ENCODE measurements around the gene ABL1.

DNA sequence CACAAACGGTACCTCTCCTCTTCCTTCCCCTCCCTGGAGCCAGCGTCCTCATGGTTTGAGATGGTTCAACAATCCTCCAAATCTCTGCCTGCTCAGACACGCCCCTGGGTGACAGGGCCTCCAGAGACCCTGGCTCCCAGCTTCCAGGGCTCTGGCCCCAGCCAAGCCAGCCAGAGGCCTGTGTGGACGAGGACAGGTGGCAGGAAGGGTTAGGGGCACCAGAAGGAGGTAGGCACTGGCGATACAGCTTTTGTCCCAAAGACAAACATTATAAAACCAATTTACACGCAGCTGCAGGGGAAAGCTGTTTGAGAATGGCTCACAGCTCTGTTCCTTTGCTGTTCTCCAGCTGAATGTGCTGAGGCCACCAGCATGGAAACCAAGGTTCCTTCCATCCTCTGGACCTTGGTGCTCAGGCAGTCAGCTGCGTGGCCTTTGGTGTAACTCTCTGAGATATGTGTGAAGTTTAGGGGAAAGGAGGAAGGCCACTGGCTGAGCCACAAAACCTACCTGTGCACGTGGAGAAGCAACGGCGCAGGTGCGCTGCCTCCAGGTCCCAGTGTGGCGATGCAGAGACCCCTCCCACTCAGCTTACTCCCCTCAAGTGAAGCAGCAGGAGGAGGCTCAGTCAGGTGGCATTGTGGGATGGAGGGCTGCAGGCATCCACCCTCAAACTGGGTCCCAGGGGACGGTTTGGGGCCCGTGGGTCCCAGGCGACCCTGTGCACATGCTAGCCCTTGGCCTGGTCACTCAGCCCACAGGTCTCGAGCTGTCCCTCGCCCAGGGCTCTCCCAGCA is 65.8 kb downstream of the ABL1 start:
- TF ChIP-seq, protein P1, sequence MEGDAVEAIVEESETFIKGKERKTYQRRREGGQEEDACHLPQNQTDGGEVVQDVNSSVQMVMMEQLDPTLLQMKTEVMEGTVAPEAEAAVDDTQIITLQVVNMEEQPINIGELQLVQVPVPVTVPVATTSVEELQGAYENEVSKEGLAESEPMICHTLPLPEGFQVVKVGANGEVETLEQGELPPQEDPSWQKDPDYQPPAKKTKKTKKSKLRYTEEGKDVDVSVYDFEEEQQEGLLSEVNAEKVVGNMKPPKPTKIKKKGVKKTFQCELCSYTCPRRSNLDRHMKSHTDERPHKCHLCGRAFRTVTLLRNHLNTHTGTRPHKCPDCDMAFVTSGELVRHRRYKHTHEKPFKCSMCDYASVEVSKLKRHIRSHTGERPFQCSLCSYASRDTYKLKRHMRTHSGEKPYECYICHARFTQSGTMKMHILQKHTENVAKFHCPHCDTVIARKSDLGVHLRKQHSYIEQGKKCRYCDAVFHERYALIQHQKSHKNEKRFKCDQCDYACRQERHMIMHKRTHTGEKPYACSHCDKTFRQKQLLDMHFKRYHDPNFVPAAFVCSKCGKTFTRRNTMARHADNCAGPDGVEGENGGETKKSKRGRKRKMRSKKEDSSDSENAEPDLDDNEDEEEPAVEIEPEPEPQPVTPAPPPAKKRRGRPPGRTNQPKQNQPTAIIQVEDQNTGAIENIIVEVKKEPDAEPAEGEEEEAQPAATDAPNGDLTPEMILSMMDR (IDR thresholded peaks at IDR 0.05; ENCODE audit: insufficient read depth, low read depth, low read length), result no peak
- no peak for TF ChIP-seq EZH2 (IDR thresholded peaks at IDR 0.05; ENCODE audit: insufficient read depth, low read length)

Measured in astrocyte (in vitro differentiated cells and primary cell).